K562 (cell line): ENCODE measurements around the gene KRT76. TPM values are rescaled to one million over a fixed set of nuclear protein-coding genes. Genes with fewer than 3 reads are reported as not detected.

Source experiments
- ATAC-seq: fragments of 200-7000 bp; cut with Tn5 transposase; 3 replicates; pipeline ENCODE4 v1.9.1; 2020; ENCODE audit warnings: moderate library complexity
- BruUV-seq: library from RNA; stranded (reverse); fragments of 400-500 nt; replicated peaks from 2 replicates; lab custom pipeline; 2021; lab: Mats Ljungman, UMichigan
- CTCF ChIA-PET: fragments of 300-600 bp; formaldehyde crosslinking; extraction: SDS; loops from one replicate; lab custom pipeline; 2021; ENCODE audit warnings: low intra/inter-chr PET ratio; lab: Yijun Ruan, JAX
- POLR2A ChIA-PET: fragments of 300-600, 350-650 bp; sonication (Branson Sonifier 250); formaldehyde crosslinking; extraction: SDS; loops from one replicate; lab custom pipeline; 2021; ENCODE audit warnings: antibody characterized with exemption, inconsistent platforms; lab: Yijun Ruan, JAX
- DNase-seq, 4 experiments: peaks; one replicate each; pipeline versions ENCODE4 v3.0.0 to v3.0.0-alpha.2; 2011 to 2018; ENCODE audit warnings: low spot score in 3 of 4, mixed read lengths in 3 of 4; ENCODE audit errors: extremely low read depth in 1 of 4
- FAIRE-seq: peaks from 2 replicates; lab custom pipeline; 2011; peaks lifted over from hg19 to GRCh38; lab: Jason Lieb, UNC
- H2AFZ ChIP-seq: 2 replicates; pipeline ENCODE4 v1.6.0; 2011; ENCODE audit warnings: low read depth, low read length, control low read depth, inconsistent platforms
- H3K27ac ChIP-seq: fragments of 200-600 bp; 3 replicates; pipeline ENCODE4 v1.8.0; 2011; ENCODE audit warnings: low read depth, mild to moderate bottlenecking, control low read depth, inconsistent platforms, low read length, moderate library complexity, mixed read lengths; ENCODE audit errors: extremely low read depth
- H3K27me3 ChIP-seq, 2 experiments: fragments of 300-600 bp in 1 of 2; 2 replicates in 1 of 2; 3 replicates in 1 of 2; pipeline versions ENCODE4 v1.6.0 to v1.8.0; 2011; ENCODE audit warnings: inconsistent platforms in 2 of 2, low read length in 2 of 2, mild to moderate bottlenecking in 1 of 2, mixed read lengths in 1 of 2, moderate library complexity in 1 of 2; ENCODE audit not compliant: control insufficient read depth in 2 of 2, insufficient read depth in 2 of 2
- H3K36me3 ChIP-seq: fragments of 300-600 bp; 3 replicates; pipeline ENCODE4 v1.8.0; 2011; ENCODE audit warnings: mild to moderate bottlenecking, low read length, inconsistent platforms; ENCODE audit not compliant: control insufficient read depth, insufficient read depth
- H3K4me1 ChIP-seq, 2 experiments: fragments of 200-600 bp in 1 of 2; replicated peaks in 1 of 2; 2 replicates in 1 of 2; 3 replicates in 1 of 2; pipeline versions ENCODE4 v1.5.1 to v1.8.0; 2011; ENCODE audit warnings: inconsistent platforms in 2 of 2, low read length in 2 of 2, mild to moderate bottlenecking in 1 of 2, mixed read lengths in 1 of 2, moderate library complexity in 1 of 2; ENCODE audit not compliant: control insufficient read depth in 2 of 2, insufficient read depth in 2 of 2
- H3K4me2 ChIP-seq: 2 replicates; pipeline ENCODE4 v1.6.1; 2011; ENCODE audit warnings: low read length, control low read depth, inconsistent platforms, mixed read lengths; ENCODE audit not compliant: insufficient read depth
- H3K4me3 ChIP-seq: fragments of 200-600 bp; sonication (generic), shearing (Covaris generic); 2 replicates; pipeline ENCODE4 v1.5.1; 2016; ENCODE audit warnings: control low read depth, inconsistent platforms
- H3K79me2 ChIP-seq: fragments of 200-600 bp; 3 replicates; pipeline ENCODE4 v1.8.0; 2011; ENCODE audit warnings: low read length, inconsistent platforms; ENCODE audit not compliant: control insufficient read depth, insufficient read depth
- H3K9ac ChIP-seq, 2 experiments: 2 replicates each; pipeline versions ENCODE4 v1.6.0 to v1.6.1; 2011; ENCODE audit warnings: low read depth in 2 of 2, low read length in 2 of 2, control low read depth in 1 of 2, inconsistent platforms in 1 of 2, mild to moderate bottlenecking in 1 of 2, mixed read lengths in 1 of 2; ENCODE audit not compliant: insufficient read depth in 1 of 2
- H3K9me1 ChIP-seq: one replicate; pipeline ENCODE4 v1.6.0; 2011; ENCODE audit warnings: inconsistent platforms, mild to moderate bottlenecking, low read length, moderate library complexity; ENCODE audit not compliant: control insufficient read depth, insufficient read depth
- H3K9me3 ChIP-seq: replicated peaks from 2 replicates; pipeline ENCODE4 v1.5.1; 2011; ENCODE audit warnings: low read depth, low read length, inconsistent platforms; ENCODE audit not compliant: control insufficient read depth, insufficient read depth
- H4K20me1 ChIP-seq: replicated peaks from 2 replicates; pipeline ENCODE4 v1.6.1; 2011; ENCODE audit warnings: low read length, inconsistent platforms, mixed read lengths; ENCODE audit not compliant: control insufficient read depth, insufficient read depth
- FOSL1 ChIP-seq: fragments of 200-800 bp; sonication (Bioruptor generic); conservative IDR thresholded peaks from 2 replicates; pipeline ENCODE4 v1.6.1; 2016; ENCODE audit warnings: missing genetic modification characterization, missing compliant biosample characterization
- KLF16 ChIP-seq: IDR thresholded peaks from 2 replicates; pipeline ENCODE4 v1.6.1; 2016; ENCODE audit warnings: antibody characterized with exemption
- MEIS2 ChIP-seq: fragments of 450-650 bp; IDR thresholded peaks from 2 replicates; pipeline ENCODE4 v1.6.1; 2014; ENCODE audit warnings: mild to moderate bottlenecking; ENCODE audit not compliant: partially characterized antibody
- SAP30 ChIP-seq: fragments of 200-600 bp; sonication (generic); IDR thresholded peaks from 2 replicates; pipeline ENCODE4 v1.6.1; 2012; ENCODE audit warnings: borderline replicate concordance, low read depth, mild to moderate bottlenecking, moderate library complexity, low read length, control low read depth, inconsistent platforms; ENCODE audit not compliant: insufficient read depth, poor library complexity, severe bottlenecking
- ZNF12 ChIP-seq: sonication (generic); formaldehyde crosslinking; IDR thresholded peaks from 2 replicates; pipeline ENCODE4 v1.4.0; 2020; ENCODE audit warnings: mild to moderate bottlenecking, missing genetic modification reagents
- ZNF347 ChIP-seq: fragments of 450-650 bp; formaldehyde crosslinking; IDR thresholded peaks from 2 replicates; pipeline ENCODE4 v1.4.0; 2020; ENCODE audit warnings: low read depth, mild to moderate bottlenecking, moderate library complexity
- ZNF79 ChIP-seq: fragments of 250-450 bp; sonication (Bioruptor Pico); IDR thresholded peaks from 2 replicates; pipeline ENCODE4 v1.4.0; 2020; ENCODE audit warnings: low read depth, mild to moderate bottlenecking, moderate library complexity
- WGBS: fragments of 100-300 bp; shearing (Covaris generic); methylation state at CpG from one replicate; pipeline ENCODE4 v1.1.6; 2016; ENCODE audit warnings: low coverage, mixed read lengths; ENCODE audit not compliant: insufficient coverage; ENCODE audit errors: missing lambda C conversion rate; 5-methylcytosine and 5-hydroxymethylcytosine counted together
- in situ Hi-C: fragments of 300-500 bp; cut with MboI; formaldehyde crosslinking; loops from 4 replicates; pipeline ENCODE4 v1.15.0; 2018; ENCODE audit warnings: inconsistent platforms, mixed read lengths
- intact Hi-C: fragments of 100-400 bp; cut with micrococcal nuclease; formaldehyde crosslinking; loops from 2 replicates; pipeline ENCODE4 v1.14.2; 2022
- polyA plus RNA-seq, 8 experiments: library from polyadenylated mRNA; depleted of rRNA in 4 of 8; stranded (reverse) in 5 of 8; unstranded in 3 of 8; fragments of >200 nt; fragmentation: Nextera tagmentation in 2 of 8; fragmentation: Illumina TruSeq in 1 of 8; extraction: Ambion mirVana in 2 of 8; extraction: Trizol in 1 of 8; gene quantifications; 2 replicates each; pipeline versions ENCODE4 v1.2.1 to v1.2.3, GENCODE V29; 2011 to 2014; ENCODE audit warnings: inconsistent platforms in 1 of 8, missing spikeins in 1 of 8
- total RNA-seq, 7 experiments: library from RNA; depleted of rRNA in 6 of 7; stranded (reverse); fragments of >200 nt in 6 of 7; fragmentation: Illumina TruSeq in 2 of 7; extraction: Trizol in 2 of 7; gene quantifications; 2 replicates each; pipeline versions ENCODE4 v1.2.1 to v1.2.3, GENCODE V29; 2011 to 2021; ENCODE audit warnings: low replicate concordance in 1 of 7
- TF ChIP-seq, protein P1 (sequence below): fragments of 250-450 bp; sonication (Bioruptor Pico); IDR thresholded peaks from 2 replicates; pipeline ENCODE4 v1.5.0; 2020; ENCODE audit warnings: mild to moderate bottlenecking
- TF ChIP-seq, protein P2 (sequence below), 2 experiments: fragments of 450-650 bp in 1 of 2; sonication (generic) in 1 of 2; formaldehyde crosslinking in 1 of 2; IDR thresholded peaks in 1 of 2; conservative IDR thresholded peaks in 1 of 2; 2 replicates each; pipeline versions ENCODE4 v1.6.1 to v1.8.1; 2016 to 2023; ENCODE audit warnings: mild to moderate bottlenecking in 2 of 2, moderate library complexity in 2 of 2, inconsistent platforms in 1 of 2, missing genetic modification reagents in 1 of 2

KRT76 gene
- total and polyA plus RNA-seq, 9 of the 15 experiments (the other 6 are each of a cell fraction or from before 2014, with no cell fraction given): not detected

DNA sequence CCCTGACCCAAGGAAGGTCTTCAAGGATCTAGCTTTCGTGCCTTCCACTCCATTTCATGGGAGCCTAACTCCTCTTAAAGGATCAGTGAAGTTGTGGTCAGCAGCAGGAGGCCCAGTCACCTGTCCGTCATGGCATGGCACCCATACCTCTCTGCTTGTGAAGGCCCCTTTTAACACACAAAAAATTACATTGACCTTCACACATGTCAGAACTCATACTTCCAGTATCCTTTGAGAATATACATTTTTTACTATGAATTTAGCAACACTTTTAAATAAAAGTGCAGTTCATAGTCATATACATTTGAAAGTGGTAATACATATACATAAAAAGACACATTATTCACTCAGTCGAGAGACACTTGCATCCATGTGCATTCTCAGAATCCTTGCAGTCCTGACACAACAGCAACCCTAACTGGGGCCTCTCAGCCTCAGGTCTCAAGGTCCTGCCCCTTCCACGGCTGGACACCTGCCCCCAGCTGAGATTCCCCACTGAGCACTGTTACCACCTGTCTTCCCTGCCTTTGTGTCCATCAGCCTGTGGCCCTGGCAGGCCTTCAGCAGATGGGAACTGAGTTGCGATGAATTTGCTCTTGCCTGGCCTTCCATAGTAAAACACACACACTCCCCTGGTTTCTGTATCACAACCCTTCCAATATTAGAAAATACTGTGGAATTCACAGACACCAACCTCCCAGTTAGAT is 22.5 kb upstream of the KRT76 start:
- H3K79me2 ChIP-seq: no peaks in the 10 kb centered on the region
- BruUV-seq: no TSS peak
- no peak overlapping the region for H3K4me2 ChIP-seq
- in situ Hi-C loops (no loop called here), intact Hi-C loops (no loop called here)
- no peak for FAIRE-seq
- H3K9me3 ChIP-seq: no peaks in the 10 kb centered on the region
- no peak overlapping the region for H2AFZ ChIP-seq
- whole genome bisulfite sequencing: 63% methylated on average over 5 of the region's 5 CpGs
- ChIA-PET CTCF (no interaction called here), POLR2A (interaction anchor here (0.7 kb wide), 1 partner anchor 126 kb away, joined by 3 read pairs; no protein-coding TSS in a partner anchor)
- no peak overlapping the region for H3K27ac ChIP-seq
- H3K9ac ChIP-seq: no peak overlapping the region
- ATAC-seq: no peak
- TF ChIP-seq KLF16: no peak
- TF ChIP-seq FOSL1: 0 out of 2 replicates have a peak, but pooled peaks have one; percentile 10
- DNase-seq: no peak
- H3K36me3 ChIP-seq: no peaks in the 10 kb centered on the region
- H3K4me3 ChIP-seq: no peak overlapping the region
- H3K4me1 ChIP-seq: peaks cover 25 to 32% of the 10 kb centered on the region in 2 experiments; a peak in 4 of 5 replicates
- no peaks in the 10 kb centered on the region for H3K27me3 ChIP-seq
- no peaks in the 10 kb centered on the region for H3K9me1 ChIP-seq
- H4K20me1 ChIP-seq: no peaks in the 10 kb centered on the region

DNA sequence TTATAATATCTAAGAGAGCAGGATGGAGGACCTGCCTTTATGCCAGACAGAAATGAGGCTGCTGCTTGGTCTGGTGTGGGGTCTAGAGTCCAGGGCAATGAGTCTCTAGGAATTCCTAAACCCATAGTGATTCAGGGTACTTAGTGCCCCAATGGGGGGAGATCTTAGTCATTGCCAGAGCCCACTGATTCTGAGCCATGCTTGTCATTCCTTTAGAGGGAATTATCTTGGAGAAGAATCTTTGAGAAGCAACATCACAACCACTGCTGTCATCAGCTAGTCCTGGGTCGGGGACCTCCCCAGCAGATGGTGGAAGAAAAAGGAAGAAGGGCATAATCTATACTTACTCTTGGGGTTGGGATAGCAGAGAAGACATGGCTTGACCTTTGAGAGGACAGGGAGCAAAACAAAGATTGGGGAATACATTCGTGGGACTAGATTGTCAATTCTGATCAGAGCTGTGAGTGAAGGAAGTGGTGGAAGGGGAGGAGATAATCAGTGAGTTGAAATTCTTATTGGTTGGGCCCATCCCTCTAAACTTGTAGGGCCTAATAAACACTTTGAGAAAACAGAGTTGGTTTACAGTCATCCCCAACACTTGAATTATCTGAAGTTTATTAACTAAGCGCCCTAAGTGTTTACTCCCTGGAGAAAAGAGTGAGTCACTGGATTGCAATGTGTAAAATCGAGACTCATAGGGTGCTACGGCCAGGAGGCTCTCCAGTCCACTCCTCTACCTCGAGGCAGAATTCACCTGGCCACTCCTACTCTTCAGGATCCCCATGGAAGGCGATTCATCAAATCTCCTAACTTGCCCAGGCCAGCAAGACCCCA is 21.7 kb upstream of the KRT76 start:
- Histone ChIP-seq H3K27me3 (no peaks in the 10 kb centered on the region), H3K9me1 (no peaks in the 10 kb centered on the region), H3K79me2 (no peaks in the 10 kb centered on the region), H3K4me1 (peaks cover 28 to 37% of the 10 kb centered on the region in 2 experiments; a peak in 4 of 5 replicates), H3K9me3 (no peaks in the 10 kb centered on the region), H3K36me3 (no peaks in the 10 kb centered on the region), H2AFZ (peak overlapping the region; percentile 46; the same call in 1 of the 2 replicates), H3K9ac (no peak overlapping the region), H3K4me2 (no peak overlapping the region), H3K4me3 (no peak overlapping the region), H3K27ac (no peak overlapping the region), H4K20me1 (no peaks in the 10 kb centered on the region)
- in situ Hi-C loops: no loop called here
- 22% methylated on average over 7 of the region's 7 CpGs for WGBS
- ChIA-PET POLR2A (interaction anchor here (1.5 to 1.9 kb wide), 2 partner anchors 8 to 10 kb away, joined by 5 to 11 read pairs; no protein-coding TSS in a partner anchor), CTCF (no interaction called here)
- FAIRE-seq: peak; percentile 54
- intact Hi-C loops: no loop called here
- no peak for DNase-seq
- BruUV-seq: no TSS peak
- no peak for ATAC-seq
- TF ChIP-seq, protein P1, sequence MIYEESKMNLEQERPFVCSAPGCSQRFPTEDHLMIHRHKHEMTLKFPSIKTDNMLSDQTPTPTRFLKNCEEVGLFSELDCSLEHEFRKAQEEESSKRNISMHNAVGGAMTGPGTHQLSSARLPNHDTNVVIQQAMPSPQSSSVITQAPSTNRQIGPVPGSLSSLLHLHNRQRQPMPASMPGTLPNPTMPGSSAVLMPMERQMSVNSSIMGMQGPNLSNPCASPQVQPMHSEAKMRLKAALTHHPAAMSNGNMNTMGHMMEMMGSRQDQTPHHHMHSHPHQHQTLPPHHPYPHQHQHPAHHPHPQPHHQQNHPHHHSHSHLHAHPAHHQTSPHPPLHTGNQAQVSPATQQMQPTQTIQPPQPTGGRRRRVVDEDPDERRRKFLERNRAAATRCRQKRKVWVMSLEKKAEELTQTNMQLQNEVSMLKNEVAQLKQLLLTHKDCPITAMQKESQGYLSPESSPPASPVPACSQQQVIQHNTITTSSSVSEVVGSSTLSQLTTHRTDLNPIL (CRISPR knock-in tag): no peak
- TF ChIP-seq, protein P2, sequence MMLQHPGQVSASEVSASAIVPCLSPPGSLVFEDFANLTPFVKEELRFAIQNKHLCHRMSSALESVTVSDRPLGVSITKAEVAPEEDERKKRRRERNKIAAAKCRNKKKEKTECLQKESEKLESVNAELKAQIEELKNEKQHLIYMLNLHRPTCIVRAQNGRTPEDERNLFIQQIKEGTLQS (IDR thresholded peaks at IDR 0.05): peak; percentile 60
- TF ChIP-seq, protein P2 (CRISPR knock-in tag; conservative IDR thresholded peaks at IDR 0.05): no peak
- TF ChIP-seq MEIS2: peak; percentile 14
- no peak for TF ChIP-seq SAP30
- no peak for TF ChIP-seq ZNF79 (CRISPR knock-in tag)
- TF ChIP-seq ZNF347 (CRISPR knock-in tag): no peak
- TF ChIP-seq ZNF12 (CRISPR knock-in tag): no peak
